HFF-Myc (cell line): ENCODE data around the gene CBX5.
"Not testable (repeated sequence)": the region's sequence is repeated elsewhere in the genome, so short reads cannot be mapped to it uniquely, and the experiment has no call there.

Source experiments
- DNase-seq: peaks from one replicate; pipeline ENCODE4 v3.0.0-alpha.2; 2011; ENCODE audit warnings: low read depth; ENCODE audit errors: extremely low read depth
- H3K4me3 ChIP-seq: replicated peaks from 2 replicates; pipeline ENCODE4 v1.5.1; 2011; ENCODE audit warnings: low read depth, mild to moderate bottlenecking, control low read depth, low read length
- CTCF ChIP-seq: IDR thresholded peaks from 2 replicates; pipeline ENCODE4 v1.5.1; 2012; ENCODE audit warnings: mild to moderate bottlenecking, low read depth, low read length, control low read depth; ENCODE audit errors: missing control alignments

The CBX5 gene

DNA sequence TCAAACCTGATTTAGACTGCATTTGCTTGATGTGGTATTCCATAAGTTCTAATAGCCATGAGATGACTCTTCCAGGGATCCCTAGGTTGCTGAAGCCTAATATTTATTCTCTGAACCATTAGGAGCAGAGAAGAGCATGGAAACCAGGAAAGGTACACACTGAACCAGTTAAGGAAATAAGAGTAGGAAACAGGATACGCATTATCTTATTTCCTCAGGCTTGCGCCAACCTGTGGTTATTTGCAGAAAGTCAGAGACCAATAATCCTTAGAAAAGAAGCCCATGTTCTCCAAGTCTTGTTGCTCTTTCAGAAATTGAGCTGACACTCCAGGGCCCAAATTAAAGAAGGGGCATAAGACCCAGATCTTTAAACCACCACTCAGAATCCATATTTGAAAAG is 49.4 kb downstream of the CBX5 start:
- no peak for DNase-seq
- TF ChIP-seq CTCF: no peak
- no peak overlapping the region for H3K4me3 ChIP-seq

DNA sequence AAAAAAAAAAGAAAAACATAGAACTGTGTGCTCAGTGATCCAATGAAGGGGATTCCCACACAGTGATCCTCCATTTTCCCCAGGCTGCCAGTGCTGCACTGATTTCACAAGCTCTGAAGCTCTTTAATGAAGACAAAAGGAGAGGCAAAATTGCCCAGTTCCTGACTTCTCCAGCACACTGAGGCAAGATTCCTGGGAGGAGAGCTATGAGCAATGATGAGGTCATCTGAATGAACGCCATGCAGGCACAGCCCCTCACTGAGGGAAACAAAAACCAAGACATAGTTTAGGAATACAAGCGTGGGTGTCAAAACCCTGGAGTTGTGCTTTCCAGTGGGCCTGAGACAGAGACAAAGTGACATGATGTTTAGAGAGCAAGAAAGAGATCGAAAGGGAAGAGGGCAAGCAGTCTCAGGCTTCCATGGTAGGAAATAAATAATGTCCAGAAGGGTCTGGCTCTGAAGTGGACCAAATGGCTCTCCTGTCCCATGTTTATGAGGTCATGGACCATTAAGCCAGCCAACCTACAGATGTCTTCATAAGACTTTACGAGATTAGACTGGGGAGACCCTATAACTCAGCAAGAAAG is 50.2 kb downstream of the CBX5 start:
- no peak for TF ChIP-seq CTCF
- H3K4me3 ChIP-seq: no peak overlapping the region
- peak; percentile 79 for DNase-seq

- no peak for TF ChIP-seq CTCF
- no peak for DNase-seq
- no peak overlapping the region for H3K4me3 ChIP-seq
Measured at GRCh38 chr12:54228471-54228870, 51.5 kb downstream of the CBX5 start.

GRCh38 chr12:54227927-54228326 is 52.0 kb downstream of the CBX5 start:
- H3K4me3 ChIP-seq, DNase-seq: not testable (repeated sequence)

GRCh38 chr12:54227376-54227775 is 52.5 kb downstream of the CBX5 start:
- no peak for DNase-seq
- no peak for TF ChIP-seq CTCF
- no peak overlapping the region for H3K4me3 ChIP-seq

- DNase-seq: no peak
- TF ChIP-seq CTCF: no peak
- H3K4me3 ChIP-seq: no peak overlapping the region
Measured at GRCh38 chr12:54225666-54226065, 54.3 kb downstream of the CBX5 start.

GRCh38 chr12:54222609-54223008 is 57.3 kb downstream of the CBX5 start:
- TF ChIP-seq CTCF: no peak
- no peak overlapping the region for H3K4me3 ChIP-seq
- DNase-seq: peak; percentile 75
